IPS-11a (cell line): ENCODE data around the gene DNAAF5.
"Not testable (repeated sequence)": the region's sequence is repeated elsewhere in the genome, so short reads cannot be mapped to it uniquely, and the experiment has no call there.

Experiments
- H3K4me3 ChIP-seq: one replicate; pipeline ENCODE4 v1.5.1; 2013; ENCODE audit warnings: low read depth, low read length, control low read depth

The DNAAF5 gene

GRCh38 chr7:729140-730000 is 2.9 kb downstream of the DNAAF5 start:
- H3K4me3 ChIP-seq: no peak overlapping the region

GRCh38 chr7:730501-731439 is 4.3 kb downstream of the DNAAF5 start:
- H3K4me3 ChIP-seq: no peak overlapping the region

DNA sequence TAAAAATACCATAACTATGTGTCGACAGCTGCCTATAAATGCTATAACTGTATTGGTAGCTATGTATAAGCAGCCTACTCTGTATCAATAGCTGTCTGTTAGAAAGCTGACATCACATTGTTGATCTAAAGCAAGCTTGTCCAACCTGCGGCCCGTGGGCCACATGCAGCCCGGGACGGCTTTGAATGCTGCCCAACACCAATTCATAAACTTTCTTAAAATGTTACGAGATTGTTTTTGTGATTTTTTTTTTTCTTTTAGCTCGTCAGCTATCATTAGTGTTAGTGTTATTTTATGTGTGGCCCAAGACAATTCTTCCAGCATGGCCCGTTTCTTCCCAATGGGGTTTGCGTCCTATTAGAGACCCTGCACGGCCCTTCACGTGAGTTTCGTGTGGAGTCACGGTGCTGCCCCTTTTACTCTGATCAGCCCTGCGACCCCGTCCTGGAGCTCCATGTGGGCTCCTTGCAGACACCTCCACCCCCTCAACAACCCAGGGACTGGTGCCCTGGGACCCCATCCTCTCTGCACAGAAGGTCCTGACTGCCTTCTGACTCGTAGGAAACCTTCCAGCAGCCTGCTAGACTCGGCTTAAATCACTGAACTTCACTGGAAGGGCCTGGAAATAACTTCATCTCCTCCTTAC is 5.1 kb downstream of the DNAAF5 start:
- no peak overlapping the region for H3K4me3 ChIP-seq

DNA sequence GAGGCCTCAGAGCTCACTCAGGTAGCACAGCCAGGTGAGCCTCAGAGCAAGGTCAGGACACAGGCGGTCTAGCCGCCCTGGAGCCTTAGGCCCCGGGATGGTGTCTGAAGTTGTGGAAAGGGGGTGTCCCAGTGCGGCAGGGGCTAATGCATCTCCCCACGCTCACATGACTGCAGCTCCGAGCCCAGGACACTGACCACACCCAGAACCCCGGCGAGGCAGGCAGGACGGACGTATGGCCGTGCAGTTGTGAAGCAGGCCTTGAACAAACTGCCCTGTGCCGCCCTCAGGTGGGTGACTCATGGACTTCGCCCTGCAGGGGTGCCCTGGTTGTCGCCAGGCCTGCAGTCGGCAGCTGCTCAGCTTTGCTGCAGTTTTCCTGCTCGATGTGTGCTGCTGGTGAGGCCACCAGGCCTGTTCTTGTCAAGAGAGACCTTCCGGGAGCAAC is 5.6 kb downstream of the DNAAF5 start:
- no peak overlapping the region for H3K4me3 ChIP-seq

DNA sequence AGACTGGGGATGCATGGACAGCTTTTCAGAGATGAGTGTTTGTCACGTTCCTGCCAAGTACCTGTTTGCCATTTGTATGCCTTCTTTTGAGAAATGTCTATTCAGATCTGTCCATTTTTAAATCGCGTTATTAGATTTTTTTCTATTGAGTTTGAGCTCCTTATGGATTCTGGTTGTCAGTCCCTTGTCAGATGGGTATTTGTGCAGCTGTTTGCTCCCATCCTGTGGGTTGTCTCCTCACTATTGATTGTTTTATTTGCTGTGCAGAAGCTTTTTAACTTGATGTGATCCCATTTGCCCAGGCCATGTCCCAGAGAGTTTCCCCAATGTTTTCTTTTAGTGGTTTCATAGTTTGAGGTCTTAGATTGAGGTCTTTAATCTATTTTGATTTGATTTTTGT is 6.1 kb downstream of the DNAAF5 start:
- no peak overlapping the region for H3K4me3 ChIP-seq

GRCh38 chr7:734214-734613 is 7.7 kb downstream of the DNAAF5 start:
- H3K4me3 ChIP-seq: no peak overlapping the region

DNA sequence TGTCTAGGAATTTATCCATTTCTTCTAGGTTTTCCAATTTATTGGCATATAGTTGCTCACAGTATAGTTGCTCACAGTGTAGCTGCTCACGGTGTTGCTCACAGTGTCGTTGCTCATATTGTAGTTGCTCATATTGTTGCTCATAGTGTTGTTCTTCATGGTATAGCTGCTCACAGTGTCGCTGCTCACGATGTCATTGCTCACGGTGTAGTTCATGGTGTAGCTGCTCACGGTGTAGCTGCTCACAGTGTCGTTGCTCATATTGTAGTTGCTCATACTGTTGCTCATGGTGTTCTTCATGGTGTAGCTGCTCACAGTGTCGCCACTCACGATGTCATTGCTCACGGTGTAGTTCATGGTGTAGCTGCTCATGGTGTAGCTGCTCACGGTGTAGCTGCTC is 8.3 kb downstream of the DNAAF5 start:
- H3K4me3 ChIP-seq: no peak overlapping the region

DNA sequence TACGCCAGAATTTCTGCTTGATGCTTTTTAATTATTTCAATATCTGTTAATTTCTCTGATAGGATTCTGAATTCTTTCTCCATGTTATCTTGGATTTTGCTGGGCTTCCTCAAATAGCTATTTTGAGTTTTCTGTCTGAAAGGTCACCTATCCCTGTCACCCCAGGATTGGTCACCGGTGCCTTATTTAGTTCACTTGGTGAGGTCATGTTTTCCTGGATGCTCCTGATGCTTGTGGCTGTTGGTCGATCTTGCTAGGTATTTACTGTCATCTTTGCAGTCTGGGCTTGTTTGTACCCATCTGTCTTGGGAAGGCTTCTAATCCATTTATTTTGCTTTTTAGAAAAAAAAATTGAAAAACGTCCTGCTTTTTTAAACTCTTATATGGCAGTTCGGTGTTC is 11.7 kb downstream of the DNAAF5 start:
- H3K4me3 ChIP-seq: no peak overlapping the region

GRCh38 chr7:738723-739454 is 12.4 kb downstream of the DNAAF5 start:
- H3K4me3 ChIP-seq: no peak overlapping the region

GRCh38 chr7:739455-739982 is 13.0 kb downstream of the DNAAF5 start:
- H3K4me3 ChIP-seq: no peak overlapping the region

- no peak overlapping the region for H3K4me3 ChIP-seq
Observed at GRCh38 chr7:739983-740942, 13.8 kb downstream of the DNAAF5 start.

- H3K4me3 ChIP-seq: no peak overlapping the region
Observed at GRCh38 chr7:741191-741671, 14.7 kb downstream of the DNAAF5 start.

DNA sequence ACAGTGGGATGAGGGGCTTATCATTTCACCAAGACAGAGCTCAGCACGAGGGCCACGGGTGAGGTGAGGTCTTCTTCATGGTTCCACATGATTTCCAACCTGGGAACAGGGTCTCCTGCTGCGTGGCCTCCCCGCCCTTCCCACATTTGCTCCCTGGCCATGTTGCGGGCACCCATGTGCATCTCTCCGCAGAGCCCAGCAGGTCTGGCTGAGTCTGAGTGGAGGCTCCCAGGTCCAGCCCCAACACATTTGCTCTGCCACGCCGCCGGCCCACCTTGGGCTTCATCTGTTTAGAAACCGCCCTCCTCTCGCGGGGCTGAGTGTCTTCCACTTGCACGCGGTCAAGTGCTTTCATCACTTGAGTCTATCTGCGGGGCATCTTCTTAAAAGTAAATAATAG is 15.4 kb downstream of the DNAAF5 start:
- H3K4me3 ChIP-seq: no peak overlapping the region

- H3K4me3 ChIP-seq: no peak overlapping the region
Observed at GRCh38 chr7:742791-743190, 16.3 kb downstream of the DNAAF5 start.

GRCh38 chr7:743341-744127 is 17.0 kb downstream of the DNAAF5 start:
- not testable (repeated sequence) for H3K4me3 ChIP-seq

DNA sequence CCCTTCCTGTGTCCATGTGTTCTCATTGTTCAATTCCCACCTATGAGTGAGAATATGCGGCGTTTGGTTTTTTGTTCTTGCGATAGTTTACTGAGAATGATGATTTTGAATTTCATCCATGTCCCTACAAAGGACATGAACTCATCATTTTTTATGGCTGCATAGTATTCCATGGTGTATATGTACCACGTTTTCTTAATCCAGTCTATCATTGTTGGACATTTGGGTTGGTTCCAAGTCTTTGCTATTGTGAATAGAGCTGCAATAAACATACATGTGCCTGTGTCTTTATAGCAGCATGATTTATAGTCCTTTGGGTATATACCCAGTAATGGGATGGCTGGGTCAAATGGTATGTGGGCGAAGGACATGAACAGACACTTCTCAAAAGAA is 17.6 kb downstream of the DNAAF5 start:
- H3K4me3 ChIP-seq: not testable (repeated sequence)

GRCh38 chr7:744854-745430 is 18.4 kb downstream of the DNAAF5 start:
- no peak overlapping the region for H3K4me3 ChIP-seq
